ENCODE data around the gene GPC6.

Gene GPC6

DNA sequence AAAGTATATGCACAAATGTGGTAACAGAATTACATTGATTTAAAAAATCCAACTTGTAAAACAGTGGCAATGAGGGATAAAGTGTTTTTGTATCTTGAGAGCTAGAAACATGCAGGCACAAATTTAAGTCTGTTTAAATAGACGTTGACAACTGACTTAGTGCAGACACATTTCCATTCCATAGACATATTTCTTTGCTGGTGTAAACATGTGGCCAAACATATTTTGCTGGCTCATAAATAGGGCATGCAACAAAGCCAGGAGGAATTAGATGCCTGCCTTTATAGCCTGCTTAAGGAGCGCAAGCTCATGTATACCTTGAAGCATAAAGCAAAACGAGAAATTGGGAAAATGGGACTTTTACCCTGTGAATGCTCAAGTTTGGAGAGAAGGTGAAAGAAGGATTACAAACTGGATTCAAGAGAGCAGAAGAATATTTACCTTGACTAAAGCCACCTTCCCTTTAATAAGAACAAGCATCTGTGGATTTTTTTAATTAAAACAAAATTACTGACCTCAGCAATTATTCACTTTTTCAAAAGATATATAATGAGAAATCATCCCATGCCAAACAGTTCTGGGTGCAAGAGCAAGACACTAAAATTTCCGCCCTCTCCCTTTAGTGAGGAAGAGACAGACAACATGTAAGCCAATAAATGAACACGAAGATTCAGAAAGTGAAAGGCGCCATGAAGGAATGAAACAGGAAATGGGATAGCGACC, 1181.9 kb downstream of the GPC6 start:
- DNase-seq, result no peak

DNA sequence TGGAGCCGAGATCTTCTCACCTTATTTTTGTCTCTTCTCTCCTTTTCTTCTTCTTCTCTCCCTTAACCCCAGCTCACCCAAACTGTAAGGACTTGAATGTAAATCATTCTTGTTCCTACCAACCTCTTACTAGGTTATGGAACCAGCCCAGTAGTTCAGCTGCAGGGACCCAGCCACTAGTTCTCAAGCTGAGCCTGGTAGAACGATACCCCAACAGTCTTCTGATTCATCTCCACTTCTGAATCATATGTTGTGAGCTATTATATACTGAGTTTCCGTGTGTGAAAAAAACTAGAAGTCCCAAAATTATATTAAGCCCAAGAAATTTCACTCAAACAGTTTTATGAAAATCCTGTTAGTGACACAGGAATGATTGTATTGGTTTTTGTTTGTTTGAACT, 1185.1 kb downstream of the GPC6 start:
- DNase-seq, result no peak

DNA sequence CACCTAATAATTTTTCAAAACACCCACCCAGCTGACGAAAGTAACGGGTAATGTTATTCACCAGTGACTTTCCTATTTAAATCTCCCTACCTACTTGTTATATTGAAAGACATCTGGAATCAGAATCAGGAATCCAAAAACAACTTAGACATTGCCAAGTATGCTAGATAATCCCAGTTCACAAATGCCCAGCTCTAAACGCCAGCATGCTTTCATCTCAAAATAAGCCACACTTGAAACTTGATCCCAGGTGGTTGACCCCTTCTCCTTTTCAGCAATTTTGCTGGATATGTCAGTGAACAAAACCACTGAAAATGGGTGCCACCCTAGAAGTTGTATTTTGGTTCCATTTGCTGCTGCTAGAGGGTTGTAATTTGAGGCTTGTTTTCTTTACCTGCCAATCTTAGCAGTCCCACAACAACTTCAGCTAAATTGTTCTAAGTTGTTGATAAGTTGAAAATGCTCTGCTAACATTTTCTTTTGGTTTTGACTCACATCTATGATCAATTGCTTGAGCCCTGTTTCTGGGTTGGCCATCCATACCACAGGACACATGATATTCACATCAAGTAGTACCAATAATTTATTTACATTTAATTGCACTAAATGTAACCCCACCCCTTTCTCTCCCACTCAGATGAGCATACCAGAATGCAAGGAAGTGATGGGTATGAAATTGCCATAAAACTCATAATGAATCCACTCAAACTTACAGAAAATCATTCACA, 1186.4 kb downstream of the GPC6 start:
- DNase-seq, result no peak

DNA sequence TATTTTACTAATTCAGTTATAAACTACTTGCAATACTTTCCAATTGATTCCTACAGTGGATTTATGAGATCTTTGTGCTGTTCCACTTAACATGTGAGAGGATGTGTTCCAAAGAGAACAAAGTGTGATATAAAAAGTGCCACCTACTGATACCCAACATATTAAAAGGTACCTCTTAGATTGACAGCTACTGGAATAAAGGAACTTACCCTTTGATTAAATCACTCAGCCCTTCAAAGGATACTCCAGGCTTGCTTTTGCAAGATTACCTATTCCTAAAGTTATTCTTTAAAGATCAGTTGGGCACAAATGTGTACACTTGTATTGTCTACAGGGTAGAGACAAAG, 1187.0 kb downstream of the GPC6 start:
- no peak for DNase-seq

DNA sequence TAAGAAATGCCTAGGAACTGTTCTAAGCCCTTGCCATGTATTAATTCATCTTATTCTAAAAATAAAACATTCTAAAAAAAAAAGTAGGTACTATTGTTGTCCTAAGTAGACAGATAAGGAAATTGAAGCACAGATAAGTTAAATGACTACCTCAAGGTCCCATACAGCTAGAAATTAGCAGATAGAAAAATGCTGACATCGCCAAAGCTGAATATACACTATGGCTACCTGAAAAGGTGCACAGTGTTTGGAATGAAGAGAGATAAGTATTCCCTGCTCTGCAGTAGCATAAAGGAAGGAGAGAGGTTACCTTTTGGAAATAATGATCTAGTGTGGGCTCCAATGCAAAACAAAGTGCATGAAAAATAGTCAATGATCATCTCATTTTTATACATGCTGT, 1187.5 kb downstream of the GPC6 start:
- DNase-seq, result no peak

DNA sequence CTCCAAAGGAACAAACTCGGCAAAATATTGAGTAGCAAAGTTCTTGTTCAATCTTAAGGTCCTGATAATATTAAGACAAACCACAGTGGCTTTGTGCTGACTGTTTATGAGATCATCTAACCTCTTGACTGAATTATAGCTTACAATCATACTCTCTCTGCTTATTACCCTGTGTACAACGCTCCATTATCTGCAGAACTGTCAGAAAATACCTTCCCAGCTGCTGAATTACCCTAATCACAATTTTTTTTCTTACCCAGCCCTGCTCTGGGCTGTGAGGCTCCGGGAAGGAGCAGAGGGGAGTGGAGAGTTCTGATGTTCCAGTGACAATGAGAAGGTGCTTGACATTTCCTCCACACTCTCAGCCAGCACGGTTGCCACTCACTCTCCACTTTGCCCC, 1188.1 kb downstream of the GPC6 start:
- no peak for DNase-seq

DNA sequence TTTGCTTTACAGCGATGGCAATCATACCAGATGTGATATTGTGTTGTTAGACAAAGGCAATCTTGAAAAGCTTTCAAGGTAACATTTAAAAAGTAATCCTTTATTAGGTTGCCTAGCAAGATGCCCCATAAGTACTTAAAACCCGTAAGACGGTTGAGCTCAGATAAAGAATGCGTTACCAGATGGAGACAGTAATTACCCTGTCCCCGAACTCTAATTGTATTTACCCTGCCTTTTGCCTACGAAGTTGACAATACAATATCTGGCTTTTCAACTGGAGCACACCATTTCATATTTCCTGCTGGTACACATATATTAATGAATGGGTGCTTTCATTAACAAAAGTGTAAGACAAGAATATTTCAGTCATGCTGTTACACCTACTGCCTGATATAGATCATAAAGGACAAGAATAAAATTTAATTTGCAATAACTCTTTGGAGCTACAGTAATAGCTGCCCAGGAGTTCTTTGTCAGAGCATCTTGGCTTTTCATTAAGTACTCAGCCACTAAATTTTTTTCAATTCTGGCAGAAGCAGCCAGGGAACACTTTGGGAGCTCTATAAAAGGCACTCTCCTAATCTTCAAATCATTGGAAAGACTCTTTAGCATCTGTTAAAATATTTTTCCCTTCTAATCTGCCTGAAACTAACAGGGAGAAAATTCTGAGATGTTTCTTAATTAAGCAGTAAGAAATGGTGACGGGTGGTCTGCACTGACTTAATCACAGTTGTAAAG, 1189.1 kb downstream of the GPC6 start:
- no peak for DNase-seq

DNA sequence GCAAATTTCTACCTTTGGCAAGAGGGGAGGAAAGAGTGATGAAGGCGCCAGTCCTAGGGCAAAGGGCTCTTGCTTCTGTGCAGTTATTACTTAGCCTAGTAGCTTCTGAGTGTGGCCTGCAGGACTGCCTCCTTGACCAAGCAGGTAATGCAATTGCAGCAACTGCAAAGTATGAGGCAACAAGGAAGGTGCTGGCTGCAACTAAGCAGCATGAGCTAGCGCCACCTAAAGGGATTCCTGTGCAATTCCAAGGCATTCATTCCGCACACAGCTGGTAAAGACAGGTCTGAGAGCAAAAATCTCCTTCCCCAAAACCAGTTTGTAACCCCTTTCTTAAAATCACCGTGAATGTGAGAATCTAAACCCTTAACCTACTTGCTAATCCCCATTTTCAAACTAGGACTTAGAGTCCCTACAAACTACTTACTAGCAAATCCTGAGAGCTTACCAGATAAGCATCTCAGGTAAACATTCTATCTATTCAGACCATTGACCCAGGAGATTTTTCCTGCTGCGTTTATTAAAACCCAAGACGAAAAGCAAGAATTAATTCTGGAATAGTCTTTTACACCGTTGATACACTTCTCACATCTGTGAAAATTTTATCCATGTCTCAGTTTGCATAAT, 1190.0 kb downstream of the GPC6 start:
- DNase-seq, result no peak

DNA sequence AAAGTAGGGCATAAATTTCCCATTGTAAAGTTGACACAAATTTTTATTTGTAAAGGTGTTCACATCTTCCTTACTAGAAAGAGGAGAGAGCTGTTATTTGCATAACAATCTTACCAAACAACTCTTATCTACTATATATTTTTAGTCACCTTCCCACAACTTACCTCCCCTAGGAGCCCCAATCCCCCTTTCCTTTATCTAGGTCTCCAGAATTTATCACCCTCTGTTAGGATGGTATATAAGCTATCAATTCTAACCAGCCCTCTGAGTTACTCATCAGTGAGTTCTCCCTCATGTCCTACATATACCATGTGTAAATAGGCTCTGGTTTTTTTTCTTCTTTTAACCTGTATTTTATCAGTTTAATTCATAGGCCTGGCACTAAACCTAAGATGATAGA, 1190.7 kb downstream of the GPC6 start:
- no peak for DNase-seq

DNA sequence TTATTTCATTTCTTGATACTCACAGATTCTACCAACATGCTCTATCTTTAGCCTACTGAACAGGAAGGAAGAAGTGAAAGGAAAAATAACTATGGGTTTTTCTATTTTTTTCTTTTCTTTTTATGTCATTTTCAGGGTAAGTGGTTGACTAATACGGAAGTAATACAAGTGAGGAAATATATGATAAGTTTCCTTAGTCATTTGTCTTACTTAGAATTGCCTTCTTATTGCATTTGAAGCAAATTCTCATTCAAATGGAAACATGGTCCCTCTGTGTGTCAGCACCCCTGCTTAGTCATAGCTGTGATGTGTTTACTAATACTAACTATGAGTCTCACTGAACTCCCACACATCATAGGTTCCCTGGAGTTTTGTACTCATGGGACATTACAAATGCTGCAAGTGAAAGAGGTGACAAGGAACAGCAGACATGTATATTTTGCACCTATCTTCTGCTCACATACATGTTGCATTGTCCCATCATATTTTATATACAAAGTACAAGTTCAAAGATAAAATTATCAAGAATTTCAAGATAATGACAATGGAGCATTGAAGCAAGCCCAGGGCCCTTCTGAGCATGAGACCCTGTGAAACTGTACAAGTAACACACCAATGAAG, 1192.8 kb downstream of the GPC6 start:
- DNase-seq, result peak; percentile 38

DNA sequence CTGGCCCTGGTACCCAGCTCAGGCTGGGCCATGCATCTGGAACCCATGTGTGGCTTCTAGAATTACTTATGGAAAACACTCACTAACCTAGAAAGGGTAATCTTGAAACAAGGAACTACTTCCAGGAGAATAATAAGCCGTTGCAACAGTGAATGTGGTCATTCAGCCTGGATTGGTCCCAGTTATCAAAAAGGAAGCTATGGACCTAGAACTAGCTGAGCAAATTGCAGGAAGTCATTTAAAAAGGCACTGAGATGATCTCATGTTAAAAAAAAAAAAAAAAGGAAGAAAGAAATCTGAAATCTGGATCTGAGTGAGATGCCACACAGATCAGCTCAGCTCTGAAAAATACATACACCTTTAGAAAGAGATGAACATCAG, 1193.3 kb downstream of the GPC6 start:
- no peak for DNase-seq

DNA sequence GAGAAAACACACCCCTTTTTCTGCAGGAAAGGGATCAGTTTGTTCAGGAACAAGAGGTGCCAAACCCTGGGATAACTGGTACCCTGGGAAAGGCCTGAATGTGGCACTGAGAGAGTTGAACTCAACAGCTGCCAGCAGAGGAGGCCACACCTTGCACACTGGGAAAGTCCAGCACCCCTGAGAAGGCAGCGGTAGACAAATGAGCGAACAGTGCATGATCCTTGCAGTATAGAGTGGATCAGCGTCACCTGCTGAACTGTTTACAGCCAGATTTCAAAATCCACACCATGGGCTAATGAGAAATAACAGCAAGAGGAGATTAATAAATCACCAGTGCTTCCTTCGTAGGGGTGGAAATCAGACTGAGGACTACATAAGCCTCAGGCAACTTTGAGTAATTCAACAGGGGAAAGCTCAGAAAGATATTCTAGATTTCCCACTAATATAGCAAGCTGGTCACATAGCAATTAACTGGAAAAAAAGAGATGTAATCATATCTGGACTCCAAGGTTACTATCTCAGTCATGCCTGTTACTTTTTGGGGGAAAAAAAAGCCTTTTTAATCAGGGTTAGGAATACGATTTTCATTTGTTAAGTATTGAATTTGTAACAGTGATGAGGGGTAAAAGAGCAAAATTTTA, 1200.8 kb downstream of the GPC6 start:
- no peak for DNase-seq

DNA sequence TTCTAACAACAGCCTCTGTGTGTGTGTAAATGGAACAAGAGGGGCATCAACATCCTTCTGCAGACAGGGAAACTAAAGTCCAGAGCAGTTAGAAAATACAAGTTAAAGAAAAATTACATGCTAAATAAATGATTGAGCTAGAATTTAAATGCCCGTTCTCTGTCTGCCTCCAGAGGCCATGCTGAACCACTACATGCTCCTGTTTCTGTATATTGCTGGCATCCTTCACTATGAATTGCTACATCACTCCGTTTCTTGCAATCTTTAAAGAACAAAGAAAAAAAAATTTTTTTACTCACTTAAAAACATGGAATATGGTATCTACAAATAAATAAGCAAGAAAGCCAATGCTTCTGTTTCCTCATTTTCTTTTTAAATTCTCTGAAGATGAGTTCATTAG, 1205.0 kb downstream of the GPC6 start:
- no peak for DNase-seq

DNA sequence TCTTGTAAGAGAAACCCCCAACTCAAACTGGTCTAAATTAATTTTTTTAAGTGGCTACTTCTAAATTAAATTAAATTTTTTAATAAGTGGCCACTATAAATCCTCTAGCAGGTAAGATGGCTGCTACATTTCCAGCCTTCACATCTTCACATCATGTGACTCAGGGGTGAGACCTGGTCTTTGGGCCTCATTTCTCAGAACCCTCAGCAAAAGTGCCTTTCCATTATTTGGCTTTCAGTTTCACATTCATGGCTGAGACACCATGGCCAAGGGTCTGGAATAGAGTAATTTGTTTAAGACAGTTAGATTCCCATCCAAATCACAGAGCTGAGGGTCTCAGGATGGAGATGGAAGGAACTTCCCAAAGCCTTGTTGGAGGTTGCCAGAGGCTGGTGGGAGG, 1205.4 kb downstream of the GPC6 start:
- no peak for DNase-seq

DNA sequence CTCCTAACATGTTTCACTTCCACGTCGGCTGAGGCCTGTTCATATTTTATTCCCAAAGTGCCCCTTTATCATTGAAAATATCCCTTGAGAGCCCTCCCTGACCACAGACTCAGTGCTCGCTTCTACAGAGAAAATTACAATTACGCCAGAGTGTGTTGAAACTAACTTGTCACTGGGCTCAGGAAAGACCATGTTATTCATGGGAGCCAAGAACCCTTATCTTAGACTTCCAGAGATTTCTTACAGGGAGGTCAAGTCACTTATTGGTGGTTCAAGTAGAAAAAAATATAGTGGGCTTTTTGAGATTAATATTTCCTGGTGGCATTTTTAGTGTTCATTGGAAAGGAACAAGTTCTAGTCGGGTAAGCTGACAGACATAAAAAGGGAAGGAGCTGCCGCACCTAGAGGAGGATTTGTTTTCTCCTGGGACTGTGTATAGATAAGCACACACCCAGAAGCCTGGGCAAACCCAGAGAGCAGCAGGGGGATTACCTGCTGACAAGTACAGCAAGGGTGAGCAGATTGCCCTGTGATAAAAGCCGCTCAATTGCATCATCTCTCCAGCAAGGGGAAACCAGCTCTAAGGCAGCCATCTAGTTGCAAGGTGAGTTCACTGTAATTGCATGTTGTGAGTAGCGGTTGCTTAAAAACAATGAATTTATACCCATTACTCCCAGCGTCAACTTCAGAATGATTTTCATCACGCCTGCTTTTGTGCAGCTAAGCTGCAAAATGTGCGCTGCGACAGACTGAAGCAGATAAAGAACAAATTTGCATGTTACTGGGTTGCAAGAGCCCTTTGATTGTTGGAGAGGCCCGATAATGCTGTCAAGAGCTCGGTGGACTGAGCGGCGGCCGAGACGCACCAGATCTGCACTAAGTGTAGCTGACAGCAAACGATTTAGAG, 1206.7 kb downstream of the GPC6 start:
- no peak for DNase-seq

DNA sequence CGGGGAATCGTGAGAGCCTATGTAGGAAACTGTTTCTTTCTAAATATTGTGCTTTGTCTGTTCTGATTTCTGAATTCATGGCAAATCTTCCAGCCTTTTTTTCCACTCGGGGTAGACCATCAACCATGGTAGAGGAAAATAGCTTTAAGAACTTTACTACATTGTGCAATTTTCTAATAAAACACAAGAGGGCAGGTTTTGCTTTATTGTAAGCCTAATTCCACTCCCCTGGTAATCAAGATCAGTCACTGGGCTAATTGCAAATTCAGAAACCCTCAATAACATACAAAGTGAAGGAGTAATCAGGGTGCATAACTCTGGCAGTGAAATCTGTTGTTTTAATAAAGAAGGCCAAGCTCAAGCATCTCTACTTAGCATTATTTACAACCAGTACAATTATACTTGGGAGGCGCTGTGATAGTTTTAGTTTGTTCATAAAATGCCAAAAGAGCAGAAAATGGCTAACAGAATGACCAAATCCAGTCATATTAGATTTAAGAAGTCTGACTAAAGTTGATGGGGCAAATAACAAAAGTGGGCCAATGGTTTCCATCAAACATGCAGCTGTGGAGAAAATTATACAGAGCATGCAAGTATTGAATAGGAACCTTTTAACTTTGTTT, 1209.1 kb downstream of the GPC6 start:
- DNase-seq, result peak; percentile 57

DNA sequence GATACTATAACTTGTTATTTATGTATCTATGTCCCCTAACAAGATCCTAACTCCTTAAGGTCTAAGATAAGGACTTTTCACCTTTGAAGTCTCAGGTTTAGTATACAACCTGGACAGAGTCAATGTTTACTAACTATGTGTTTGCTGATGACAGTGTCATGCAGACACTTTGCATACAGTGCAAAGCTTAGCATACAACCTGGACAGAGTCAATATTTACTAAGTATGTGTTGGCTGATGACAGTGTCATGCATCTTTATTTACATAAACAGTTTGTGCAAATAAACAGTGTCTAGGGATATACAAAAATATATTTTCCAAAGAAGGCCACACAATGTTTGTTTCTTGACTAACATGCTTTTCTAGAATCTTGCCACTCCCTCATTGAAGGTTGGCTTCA, 1218.2 kb downstream of the GPC6 start:
- no peak for DNase-seq

DNA sequence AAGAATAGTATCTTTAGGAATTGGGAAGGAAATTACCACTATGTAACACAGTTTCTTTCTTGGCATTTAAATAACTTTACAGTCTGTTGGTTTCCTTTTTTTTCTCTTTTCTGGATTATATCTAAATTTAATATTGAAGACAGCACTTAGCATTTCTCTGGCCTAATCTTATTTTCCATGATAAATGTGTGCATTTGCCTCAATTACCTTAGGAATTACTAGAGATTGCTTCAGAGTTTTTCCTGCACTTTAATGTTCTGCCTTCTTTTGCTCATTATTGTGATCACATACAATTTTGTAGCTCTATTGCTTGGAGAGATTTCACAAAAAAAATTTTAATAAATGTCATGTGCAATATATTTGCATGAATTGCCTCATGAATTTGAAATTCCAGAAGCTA, 1227.7 kb downstream of the GPC6 start:
- no peak for DNase-seq

DNA sequence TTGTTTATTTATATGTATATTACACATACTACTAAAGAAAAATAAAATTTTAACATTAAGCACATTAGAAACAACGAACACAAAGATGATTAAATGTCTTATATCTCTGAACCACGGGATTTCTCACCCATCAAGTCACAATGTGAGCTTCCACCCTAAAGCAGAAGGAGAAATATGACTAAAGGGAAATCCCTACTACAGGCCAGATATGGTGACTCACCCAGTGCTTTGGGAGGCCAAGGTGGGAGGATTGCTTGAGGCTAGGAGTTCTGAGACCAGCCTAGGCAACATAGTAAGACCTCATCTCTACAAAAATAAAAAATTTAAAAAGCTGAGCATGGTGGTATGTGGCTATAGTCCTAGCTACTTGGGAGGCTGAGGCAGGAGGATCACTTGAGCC, 1228.3 kb downstream of the GPC6 start:
- DNase-seq, result no peak

DNA sequence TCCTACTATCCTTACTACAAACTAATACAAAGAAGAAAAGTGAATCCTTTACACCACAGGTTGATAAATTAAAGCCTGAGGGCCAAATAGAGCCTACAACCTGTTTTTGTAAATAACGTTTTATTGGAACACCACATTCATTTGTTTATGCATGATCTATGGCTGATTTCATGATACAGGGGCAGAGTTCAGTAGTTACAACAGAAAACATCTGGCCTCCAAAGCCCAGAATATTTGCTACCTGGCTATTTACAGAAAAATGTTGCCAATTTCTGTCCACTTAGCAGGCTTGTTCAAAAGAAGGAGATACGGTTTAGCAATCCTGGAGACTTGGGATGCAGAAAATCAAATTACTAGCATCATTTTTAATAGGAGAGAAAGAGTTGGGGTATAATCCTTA, 1228.8 kb downstream of the GPC6 start:
- no peak for DNase-seq

Data from CD4-positive, alpha-beta T cell treated with Interleukin-4 for 4 hours (primary cell).